Measurements from ENCODE around the gene SERPINE1. TPM values are rescaled to one million over a fixed set of nuclear protein-coding genes. Genes with fewer than 3 reads are reported as not detected.

SERPINE1 gene
- total and polyA plus RNA-seq, 2 of the 4 experiments (the other 2 are of a cell fraction) = 1,441 to 2,783 TPM

DNA sequence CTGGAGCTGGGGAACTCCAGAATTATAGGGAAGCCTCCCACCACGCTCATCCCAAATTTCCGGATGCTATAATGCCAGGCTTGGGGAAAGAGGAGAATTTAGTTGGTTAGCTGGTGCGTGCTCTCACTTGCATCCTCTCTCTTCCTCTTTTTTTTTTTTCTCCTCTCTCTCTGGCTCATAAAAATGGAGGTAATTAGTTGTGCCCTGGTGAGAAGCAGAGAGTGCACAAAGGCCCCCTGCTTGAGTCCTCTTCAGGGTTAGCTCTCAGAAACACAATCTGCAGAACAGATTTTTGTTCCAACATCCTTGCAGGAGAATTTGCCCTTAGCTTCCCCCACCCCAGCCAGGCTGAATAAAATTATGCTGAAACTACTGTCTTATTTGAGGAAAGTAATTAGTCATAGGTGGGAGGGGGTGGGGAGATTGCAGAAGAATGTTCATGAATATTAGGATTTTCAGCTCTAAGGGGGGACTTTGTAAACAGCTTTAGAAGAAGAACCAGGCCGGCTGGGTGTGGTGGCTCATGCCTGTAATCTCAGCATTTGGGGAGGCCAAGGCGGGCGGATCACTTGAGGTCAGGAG, 7.6 kb downstream of the SERPINE1 start:
- peaks cover 65% of the 10 kb centered on the region for H4K20me1 ChIP-seq (ENCODE audit: insufficient read depth, low read length)
- TF ChIP-seq NFE2L2 (IDR thresholded peaks at IDR 0.05; ENCODE audit: low read depth, low read length) (0 out of 2 replicates have a peak, but pooled peaks have one; percentile 20), MAZ (IDR thresholded peaks at IDR 0.05; ENCODE audit: borderline replicate concordance, low read depth, low read length) (0 out of 2 replicates have a peak, but pooled peaks have one; percentile 9), POLR2A (IDR thresholded peaks at IDR 0.05; ENCODE audit: low read depth, low read length) (peak; percentile 41), MAFK (IDR thresholded peaks at IDR 0.05; ENCODE audit: low read depth, low read length) (no peak)

More for the DNA sequence above, 7.6 kb downstream of the SERPINE1 start:
- intact Hi-C loops (cut with micrococcal nuclease) (no loop called here), in situ Hi-C loops (cut with MboI; ENCODE audit: low sequenced_read_pairs) (no loop called here), dilution Hi-C loops (cut with HindIII; ENCODE audit: low sequenced_read_pairs, unreplicated experiment) (no loop called here)
- no peak for DNase-seq
- H3K36me3 ChIP-seq (ENCODE audit: control insufficient read depth, insufficient read depth, low read length) = peaks cover 49% of the 10 kb centered on the region
- ATAC-seq (ENCODE audit: low read depth) = no peak
- peak overlapping the region; percentile 52; the same call in 1 of the 2 replicates for H3K4ac ChIP-seq (ENCODE audit: low read depth, low read length)
- no peak overlapping the region for H3K4me3 ChIP-seq (ENCODE audit: insufficient read depth, low read depth, low read length)
- 0 out of 2 replicates have a peak overlapping the region, but pooled peaks have one; percentile 8 for H3K23ac ChIP-seq (ENCODE audit: low read depth, low read length)
- H3K27me3 ChIP-seq (ENCODE audit: control insufficient read depth, insufficient read depth, low read length) = no peaks in the 10 kb centered on the region
- H3K9ac ChIP-seq (ENCODE audit: low read depth, low read length) = 0 out of 2 replicates have a peak overlapping the region, but pooled peaks have one; percentile 6
- no peak overlapping the region for H2AFZ ChIP-seq (replicated peaks; ENCODE audit: low read length, poor library complexity)
- peak overlapping the region; percentile 0 for H2AK9ac ChIP-seq (replicated peaks; ENCODE audit: low read depth, low read length, poor library complexity)
- H2BK120ac ChIP-seq (ENCODE audit: low read depth, low read length) = peak overlapping the region; percentile 49
- H4K91ac ChIP-seq (ENCODE audit: insufficient read depth, low read depth, low read length) = peak overlapping the region; percentile 44
- 0 out of 2 replicates have a peak overlapping the region, but pooled peaks have one; percentile 48 for H3K14ac ChIP-seq (replicated peaks; ENCODE audit: low read depth, low read length)
- no peaks in the 10 kb centered on the region for H3K9me3 ChIP-seq (ENCODE audit: control insufficient read depth, insufficient read depth, low read length)
- ChIA-PET POLR2A (ENCODE audit: unreplicated experiment) (interaction anchor here (0.6 kb wide), 1 partner anchor 10 kb away, joined by 4 read pairs; no protein-coding TSS in a partner anchor), CTCF (interaction anchor here (0.6 to 1.6 kb wide), 5 partner anchors 11 to 341 kb away, joined by 3 to 8 read pairs (median 3); no protein-coding TSS in a partner anchor)
- peak overlapping the region; percentile 26; the same call in 1 of the 2 replicates for H3K27ac ChIP-seq (ENCODE audit: insufficient read depth, low read length)
- no TSS peak for BruUV-seq (replicated peaks)
- no peak overlapping the region for H3K18ac ChIP-seq (ENCODE audit: low read depth, low read length)
- no peak overlapping the region for H4K5ac ChIP-seq (ENCODE audit: low read depth, low read length)
- H3K4me1 ChIP-seq (ENCODE audit: control insufficient read depth, insufficient read depth, low read length) = peaks cover 18% of the 10 kb centered on the region; the same call in 1 of the 2 replicates
- no peak overlapping the region for H2AK5ac ChIP-seq (ENCODE audit: low read depth, low read length)
- no CpG with 5 or more reads among the region's 6 CpGs for WGBS, 2 experiments (ENCODE audit: extremely low coverage in 2 of 2, insufficient read length in 1 of 2)
- peak overlapping the region in 1 of 2 experiments; percentile 50; a peak in 2 of 4 replicates for H4K8ac ChIP-seq (ENCODE audit: low read depth in 2 of 2, low read length in 2 of 2)
- no peak overlapping the region for H2BK15ac ChIP-seq (ENCODE audit: low read depth, low read length)
- no peak overlapping the region for H2BK20ac ChIP-seq (ENCODE audit: low read depth, low read length)
- no peak overlapping the region for H3K4me2 ChIP-seq (ENCODE audit: low read depth, low read length)
- H3K9me1 ChIP-seq (ENCODE audit: insufficient read depth, low read length) = peaks cover 5% of the 10 kb centered on the region
- peak overlapping the region; percentile 14 for H2BK5ac ChIP-seq (ENCODE audit: low read depth, low read length, poor library complexity, severe bottlenecking)
- H3K56ac ChIP-seq (ENCODE audit: extremely low read depth, insufficient read depth, low read length) = peak overlapping the region; percentile 7; the same call in 1 of the 2 replicates
- H3K79me1 ChIP-seq (ENCODE audit: low read depth in 1 of 2, low read length in 2 of 2) = peaks cover 15 to 52% of the 10 kb centered on the region in 2 experiments; a peak in 3 of 4 replicates

All from IMR-90 (cell line).